Measurements from ENCODE around the gene IMPG2.

DNA sequence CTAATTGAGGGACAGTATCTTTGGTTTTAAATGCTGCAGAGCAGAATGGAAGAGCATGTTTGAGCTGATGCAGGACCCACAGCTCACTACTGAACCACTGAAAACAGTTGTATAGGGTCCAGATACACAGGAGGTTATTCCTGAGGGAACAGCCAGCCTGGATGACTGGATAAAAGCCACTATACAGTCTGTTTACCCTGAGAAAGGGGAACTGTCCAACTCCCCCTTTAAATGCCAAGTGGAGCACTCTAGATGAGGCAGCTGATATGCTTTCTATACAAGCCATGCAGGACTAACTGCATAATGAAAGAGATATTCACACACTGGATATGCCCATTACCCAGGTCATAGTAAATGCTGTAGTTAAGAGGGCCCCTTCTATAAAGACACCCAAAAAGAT lies 138.6 kb downstream of the IMPG2 start:
- no peak for TF ChIP-seq EZH2 (IDR thresholded peaks at IDR 0.05; ENCODE audit: borderline replicate concordance)
- TF ChIP-seq, protein P1, sequence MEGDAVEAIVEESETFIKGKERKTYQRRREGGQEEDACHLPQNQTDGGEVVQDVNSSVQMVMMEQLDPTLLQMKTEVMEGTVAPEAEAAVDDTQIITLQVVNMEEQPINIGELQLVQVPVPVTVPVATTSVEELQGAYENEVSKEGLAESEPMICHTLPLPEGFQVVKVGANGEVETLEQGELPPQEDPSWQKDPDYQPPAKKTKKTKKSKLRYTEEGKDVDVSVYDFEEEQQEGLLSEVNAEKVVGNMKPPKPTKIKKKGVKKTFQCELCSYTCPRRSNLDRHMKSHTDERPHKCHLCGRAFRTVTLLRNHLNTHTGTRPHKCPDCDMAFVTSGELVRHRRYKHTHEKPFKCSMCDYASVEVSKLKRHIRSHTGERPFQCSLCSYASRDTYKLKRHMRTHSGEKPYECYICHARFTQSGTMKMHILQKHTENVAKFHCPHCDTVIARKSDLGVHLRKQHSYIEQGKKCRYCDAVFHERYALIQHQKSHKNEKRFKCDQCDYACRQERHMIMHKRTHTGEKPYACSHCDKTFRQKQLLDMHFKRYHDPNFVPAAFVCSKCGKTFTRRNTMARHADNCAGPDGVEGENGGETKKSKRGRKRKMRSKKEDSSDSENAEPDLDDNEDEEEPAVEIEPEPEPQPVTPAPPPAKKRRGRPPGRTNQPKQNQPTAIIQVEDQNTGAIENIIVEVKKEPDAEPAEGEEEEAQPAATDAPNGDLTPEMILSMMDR (IDR thresholded peaks at IDR 0.05; ENCODE audit: poor library complexity) = no peak
- no peak for TF ChIP-seq EZH2phosphoT487 (IDR thresholded peaks at IDR 0.05; ENCODE audit: low read depth, severe bottlenecking, unreplicated experiment)

Measured in hepatocyte (in vitro differentiated cells).